Caco-2 (cell line): Measurements from ENCODE around the gene HS6ST2. TPM values are rescaled to one million over a fixed set of nuclear protein-coding genes. Genes with fewer than 3 reads are reported as not detected.

ENCODE experiments used
- BruUV-seq: library from RNA; stranded (reverse); fragments of 400-500 nt; replicated peaks from 2 replicates; lab custom pipeline; 2021; lab: Mats Ljungman, UMichigan
- CTCF ChIA-PET: fragments of 300-600 bp; sonication (Branson Sonifier 250); formaldehyde crosslinking; loops from one replicate; lab custom pipeline; 2022; ENCODE audit warnings: antibody characterized with exemption; lab: Charles Lee
- POLR2A ChIA-PET: fragments of 300-600 bp; sonication (Branson Sonifier 250); formaldehyde crosslinking; loops from one replicate; lab custom pipeline; 2022; ENCODE audit warnings: antibody characterized with exemption; lab: Charles Lee
- DNase-seq, 2 experiments: peaks; one replicate each; pipeline versions ENCODE4 v3.0.0 to v3.0.0-alpha.2; 2020 to 2022
- H3K27me3 ChIP-seq: replicated peaks from 2 replicates; pipeline ENCODE4 v1.6.0; 2011; ENCODE audit warnings: low read length; ENCODE audit not compliant: control insufficient read depth, insufficient read depth
- H3K36me3 ChIP-seq: 2 replicates; pipeline ENCODE4 v1.5.1; 2011; ENCODE audit warnings: low read length; ENCODE audit not compliant: control insufficient read depth, insufficient read depth
- H3K4me1 ChIP-seq: fragments of 250-450 bp; sonication (Bioruptor Pico); 2 replicates; pipeline ENCODE4 v1.5.1; 2020; ENCODE audit warnings: mild to moderate bottlenecking
- H3K4me3 ChIP-seq: 2 replicates; pipeline ENCODE4 v1.5.1; 2011; ENCODE audit warnings: low read depth, mild to moderate bottlenecking, control low read depth, low read length
- H3K9me3 ChIP-seq: fragments of 250-450 bp; sonication (Bioruptor Pico); 2 replicates; pipeline ENCODE4 v1.5.1; 2020; ENCODE audit warnings: mild to moderate bottlenecking, moderate library complexity
- H3K27ac Mint-ChIP-seq: one replicate; pipeline ENCODE4 v1.8.0; 2022; ENCODE audit warnings: mixed read lengths; ENCODE audit not compliant: unreplicated experiment
- H3K27me3 Mint-ChIP-seq: one replicate; pipeline ENCODE4 v1.8.0; 2022; ENCODE audit warnings: mixed read lengths; ENCODE audit not compliant: insufficient read depth, unreplicated experiment
- H3K36me3 Mint-ChIP-seq: one replicate; pipeline ENCODE4 v1.8.0; 2022; ENCODE audit warnings: mild to moderate bottlenecking, mixed read lengths; ENCODE audit not compliant: insufficient read depth, unreplicated experiment
- H3K4me1 Mint-ChIP-seq: one replicate; pipeline ENCODE4 v1.8.0; 2022; ENCODE audit warnings: low read depth, mixed read lengths; ENCODE audit not compliant: unreplicated experiment
- H3K4me3 Mint-ChIP-seq: one replicate; pipeline ENCODE4 v1.8.0; 2022; ENCODE audit warnings: mild to moderate bottlenecking, moderate library complexity, mixed read lengths; ENCODE audit not compliant: unreplicated experiment
- H3K9me3 Mint-ChIP-seq: one replicate; pipeline ENCODE4 v1.8.0; 2022; ENCODE audit warnings: mixed read lengths; ENCODE audit not compliant: unreplicated experiment
- intact Hi-C: fragments of 100-400 bp; cut with micrococcal nuclease; formaldehyde crosslinking; loops from one replicate; pipeline ENCODE4 v1.10.0; 2022; ENCODE audit not compliant: unreplicated experiment
- total RNA-seq: library from RNA; stranded (reverse); gene quantifications from 2 replicates; pipeline ENCODE4 v1.2.3, GENCODE V29; 2022
- TF ChIP-seq, protein P1 (sequence below), 2 experiments: fragments of 200-600 bp in 1 of 2; IDR thresholded peaks; 1 replicate in 1 of 2; 2 replicates in 1 of 2; pipeline versions ENCODE4 v1.5.1 to v1.8.0; 2011 to 2022; ENCODE audit warnings: antibody characterized with exemption in 1 of 2, control low read depth in 1 of 2, inconsistent platforms in 1 of 2, low read depth in 1 of 2, low read length in 1 of 2, mild to moderate bottlenecking in 1 of 2, moderate library complexity in 1 of 2; ENCODE audit not compliant: insufficient read depth in 1 of 2, severe bottlenecking in 1 of 2, unreplicated experiment in 1 of 2

Gene HS6ST2
- total RNA-seq, 1 experiment from 2014 or later = 34.9 TPM

- Mint-ChIP-seq H3K4me3 (no peak overlapping the region), H3K27me3 (no peaks in the 10 kb centered on the region), H3K4me1 (peaks cover 7% of the 10 kb centered on the region), H3K27ac (no peak overlapping the region), H3K36me3 (no peaks in the 10 kb centered on the region), H3K9me3 (no peaks in the 10 kb centered on the region)
- BruUV-seq = no TSS peak
- Histone ChIP-seq H3K4me3 (no peak overlapping the region), H3K36me3 (no peaks in the 10 kb centered on the region), H3K9me3 (no peaks in the 10 kb centered on the region), H3K27me3 (no peaks in the 10 kb centered on the region), H3K4me1 (no peaks in the 10 kb centered on the region)
- no peak for DNase-seq
- ChIA-PET CTCF (no interaction called here), POLR2A (no interaction called here)
- TF ChIP-seq, protein P1, sequence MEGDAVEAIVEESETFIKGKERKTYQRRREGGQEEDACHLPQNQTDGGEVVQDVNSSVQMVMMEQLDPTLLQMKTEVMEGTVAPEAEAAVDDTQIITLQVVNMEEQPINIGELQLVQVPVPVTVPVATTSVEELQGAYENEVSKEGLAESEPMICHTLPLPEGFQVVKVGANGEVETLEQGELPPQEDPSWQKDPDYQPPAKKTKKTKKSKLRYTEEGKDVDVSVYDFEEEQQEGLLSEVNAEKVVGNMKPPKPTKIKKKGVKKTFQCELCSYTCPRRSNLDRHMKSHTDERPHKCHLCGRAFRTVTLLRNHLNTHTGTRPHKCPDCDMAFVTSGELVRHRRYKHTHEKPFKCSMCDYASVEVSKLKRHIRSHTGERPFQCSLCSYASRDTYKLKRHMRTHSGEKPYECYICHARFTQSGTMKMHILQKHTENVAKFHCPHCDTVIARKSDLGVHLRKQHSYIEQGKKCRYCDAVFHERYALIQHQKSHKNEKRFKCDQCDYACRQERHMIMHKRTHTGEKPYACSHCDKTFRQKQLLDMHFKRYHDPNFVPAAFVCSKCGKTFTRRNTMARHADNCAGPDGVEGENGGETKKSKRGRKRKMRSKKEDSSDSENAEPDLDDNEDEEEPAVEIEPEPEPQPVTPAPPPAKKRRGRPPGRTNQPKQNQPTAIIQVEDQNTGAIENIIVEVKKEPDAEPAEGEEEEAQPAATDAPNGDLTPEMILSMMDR (IDR thresholded peaks at IDR 0.05; ENCODE audit: insufficient read depth in 1 of 2, low read depth in 1 of 2, low read length in 1 of 2, severe bottlenecking in 1 of 2, unreplicated experiment in 1 of 2) = no peak
- intact Hi-C loops = no loop called here
These were observed 172.2 kb downstream of the HS6ST2 start for GRCh38 chrX:132786217-132786616.

DNA sequence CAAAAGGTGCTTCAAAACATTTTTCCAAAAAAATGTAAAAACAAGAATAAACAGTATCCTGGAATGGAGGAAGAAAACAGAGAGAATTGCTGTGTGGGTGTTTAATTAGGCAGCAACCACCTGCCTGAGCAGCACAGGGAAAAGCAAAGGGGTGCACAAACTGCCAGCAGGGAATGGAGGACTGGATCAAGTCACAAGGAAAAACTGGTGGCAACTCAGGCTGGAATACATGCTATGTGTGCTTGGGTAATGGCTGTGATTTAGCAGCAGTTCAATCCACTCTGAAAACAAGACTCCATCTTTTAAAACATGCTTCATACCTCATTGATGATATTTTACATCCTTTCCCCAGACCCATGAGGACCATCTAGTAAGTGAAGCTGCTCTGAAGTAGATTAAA is 179.5 kb downstream of the HS6ST2 start:
- no peaks in the 10 kb centered on the region for H3K4me1 Mint-ChIP-seq
- POLR2A ChIA-PET = no interaction called here
- no peak overlapping the region for H3K4me3 ChIP-seq
- no peaks in the 10 kb centered on the region for H3K36me3 ChIP-seq
- H3K9me3 Mint-ChIP-seq = no peaks in the 10 kb centered on the region
- H3K27ac Mint-ChIP-seq = no peak overlapping the region
- H3K36me3 Mint-ChIP-seq = peaks cover 5% of the 10 kb centered on the region
- intact Hi-C loops = no loop called here
- H3K27me3 Mint-ChIP-seq = no peaks in the 10 kb centered on the region
- CTCF ChIA-PET = no interaction called here
- H3K4me1 ChIP-seq = no peaks in the 10 kb centered on the region
- H3K27me3 ChIP-seq = no peaks in the 10 kb centered on the region
- no peak for DNase-seq
- no peaks in the 10 kb centered on the region for H3K9me3 ChIP-seq
- no TSS peak for BruUV-seq
- TF ChIP-seq, protein P1 (IDR thresholded peaks at IDR 0.05; ENCODE audit: insufficient read depth in 1 of 2, low read depth in 1 of 2, low read length in 1 of 2, severe bottlenecking in 1 of 2, unreplicated experiment in 1 of 2) = no peak
- no peak overlapping the region for H3K4me3 Mint-ChIP-seq

GRCh38 chrX:132776486-132777210 is 181.8 kb downstream of the HS6ST2 start:
- POLR2A ChIA-PET = no interaction called here
- no peaks in the 10 kb centered on the region for H3K9me3 ChIP-seq
- peaks cover 5% of the 10 kb centered on the region for H3K36me3 Mint-ChIP-seq
- TF ChIP-seq, protein P1 (IDR thresholded peaks at IDR 0.05; ENCODE audit: insufficient read depth in 1 of 2, low read depth in 1 of 2, low read length in 1 of 2, severe bottlenecking in 1 of 2, unreplicated experiment in 1 of 2) = no peak
- no peak for DNase-seq
- no peaks in the 10 kb centered on the region for H3K27me3 Mint-ChIP-seq
- no peaks in the 10 kb centered on the region for H3K4me1 Mint-ChIP-seq
- no peaks in the 10 kb centered on the region for H3K9me3 Mint-ChIP-seq
- H3K4me3 ChIP-seq = no peak overlapping the region
- intact Hi-C loops = no loop called here
- H3K4me3 Mint-ChIP-seq = no peak overlapping the region
- CTCF ChIA-PET = no interaction called here
- no peaks in the 10 kb centered on the region for H3K36me3 ChIP-seq
- no peaks in the 10 kb centered on the region for H3K4me1 ChIP-seq
- no peaks in the 10 kb centered on the region for H3K27me3 ChIP-seq
- no TSS peak for BruUV-seq
- no peak overlapping the region for H3K27ac Mint-ChIP-seq
